CD4-positive, alpha-beta T cell treated with Interleukin-4 for 1 hour (primary cell): ENCODE data around the gene HMGB4.

ENCODE experiments used
- DNase-seq, 2 donors: peaks; one replicate each; pipeline ENCODE4 v3.0.0-alpha.2; 2020 to 2022

HMGB4 gene

GRCh38 chr1:33863779-33864178, at the start of gene HMGB4:
HMGB4 (plus strand) TSS chr1:33864079; CDS start chr1:33864192, 113 bp downstream.
- DNase-seq: no peak

- no peak for DNase-seq
Observed at GRCh38 chr1:33814166-33814565, 49.7 kb upstream of the HMGB4 start.

GRCh38 chr1:33815061-33815460, 48.8 kb upstream of the HMGB4 start:
- DNase-seq: no peak

- DNase-seq: no peak
Observed at GRCh38 chr1:33818071-33818470, 45.8 kb upstream of the HMGB4 start.

- no peak for DNase-seq
Observed at GRCh38 chr1:33819290-33819912, 44.5 kb upstream of the HMGB4 start.

GRCh38 chr1:33819913-33820311, 44.0 kb upstream of the HMGB4 start:
- DNase-seq: no peak

- DNase-seq: no peak
Observed at GRCh38 chr1:33820804-33821203, 43.1 kb upstream of the HMGB4 start.

- DNase-seq: no peak
Observed at GRCh38 chr1:33821291-33821690, 42.6 kb upstream of the HMGB4 start.

GRCh38 chr1:33822396-33822795, 41.5 kb upstream of the HMGB4 start:
- DNase-seq: no peak

GRCh38 chr1:33823401-33823800, 40.5 kb upstream of the HMGB4 start:
- DNase-seq: no peak

GRCh38 chr1:33823830-33824229, 40.0 kb upstream of the HMGB4 start:
- DNase-seq: no peak

- DNase-seq: no peak
Observed at GRCh38 chr1:33824321-33824720, 39.6 kb upstream of the HMGB4 start.

GRCh38 chr1:33824971-33825370, 38.9 kb upstream of the HMGB4 start:
- no peak for DNase-seq

- no peak for DNase-seq
Observed at GRCh38 chr1:33825506-33825905, 38.4 kb upstream of the HMGB4 start.

GRCh38 chr1:33826311-33826710, 37.6 kb upstream of the HMGB4 start:
- no peak for DNase-seq

- DNase-seq: no peak
Observed at GRCh38 chr1:33826711-33827110, 37.2 kb upstream of the HMGB4 start.

GRCh38 chr1:33828059-33828458, 35.8 kb upstream of the HMGB4 start:
- no peak for DNase-seq

- no peak for DNase-seq
Observed at GRCh38 chr1:33828654-33829053, 35.2 kb upstream of the HMGB4 start.

- DNase-seq: no peak
Observed at GRCh38 chr1:33836911-33837310, 27.0 kb upstream of the HMGB4 start.

GRCh38 chr1:33837635-33838034, 26.2 kb upstream of the HMGB4 start:
- DNase-seq: no peak

- DNase-seq: no peak
Observed at GRCh38 chr1:33841494-33841893, 22.4 kb upstream of the HMGB4 start.

- no peak for DNase-seq
Observed at GRCh38 chr1:33842348-33842747, 21.5 kb upstream of the HMGB4 start.

- DNase-seq: no peak
Observed at GRCh38 chr1:33844166-33844565, 19.7 kb upstream of the HMGB4 start.

GRCh38 chr1:33846861-33847260, 17.0 kb upstream of the HMGB4 start:
- DNase-seq: no peak

GRCh38 chr1:33848205-33848937, 15.5 kb upstream of the HMGB4 start:
- DNase-seq: no peak
